ELF-1 (cell line): ENCODE measurements around the gene LSM6.
A peak's percentile ranks its signal among the peaks of the same experiment; 100 is the strongest.

Source experiments
- DNase-seq: peaks from one replicate; pipeline ENCODE4 v3.0.0-alpha.2; 2016; ENCODE audit warnings: low read depth, low spot score

LSM6 gene

DNA sequence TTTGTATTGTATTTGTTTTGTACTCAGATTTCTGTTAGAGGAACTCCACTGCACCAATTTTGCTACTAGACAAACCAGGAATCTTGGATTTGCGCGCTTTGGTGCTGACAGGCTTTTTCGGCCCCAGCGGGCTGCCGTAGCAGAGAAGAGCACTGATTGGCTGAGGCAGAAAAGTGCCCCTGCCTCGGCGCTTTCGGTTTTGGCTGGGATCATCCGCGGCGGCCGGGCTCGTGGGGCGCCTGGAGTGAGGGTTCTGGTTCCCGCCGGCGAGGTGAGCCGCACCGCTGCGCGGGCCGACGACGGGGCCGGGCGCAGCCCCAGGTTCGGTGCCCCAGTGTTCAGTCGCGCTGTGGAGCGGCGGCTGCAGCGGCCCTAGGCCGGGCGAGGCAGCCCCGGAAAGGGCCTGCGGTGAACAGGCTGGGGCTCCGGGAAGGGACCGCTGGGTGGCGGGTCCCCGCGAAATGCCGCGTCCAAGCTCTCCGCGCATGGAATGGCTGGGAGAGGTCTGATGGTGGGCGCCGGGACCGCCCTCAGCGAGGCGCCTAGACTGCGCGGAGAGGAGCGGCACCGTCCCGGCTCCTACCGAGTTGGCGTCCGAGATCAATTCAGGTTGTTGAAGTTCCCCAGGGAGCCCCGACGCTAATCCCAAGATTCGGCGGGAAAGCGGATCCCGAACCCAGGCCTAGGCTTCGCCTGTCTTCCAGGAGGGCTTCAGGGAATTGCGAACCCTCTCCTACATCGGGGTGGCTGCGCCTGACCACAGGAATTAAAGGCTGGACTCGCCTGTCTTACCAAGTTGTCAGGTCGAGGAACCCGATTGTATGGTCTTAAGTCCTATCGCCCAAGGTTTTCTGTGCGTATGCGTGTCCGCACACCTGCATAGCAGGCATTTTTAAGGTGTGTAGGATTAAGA lies at the start of gene LSM6:
Gene LSM6, plus strand, starts transcription at position 178 of the 913 bp plus-strand sequence. CDS start 7,204 bp downstream, outside the sequence.
- peak; percentile 87 for DNase-seq

GRCh38 chr4:146132445-146132844 lies 43.1 kb upstream of the LSM6 start:
- no peak for DNase-seq

GRCh38 chr4:146134761-146135445 lies 40.6 kb upstream of the LSM6 start:
- no peak for DNase-seq

- no peak for DNase-seq
These were observed 39.6 kb upstream of the LSM6 start for GRCh38 chr4:146135941-146136340.

- DNase-seq, result no peak
These were observed 32.8 kb upstream of the LSM6 start for GRCh38 chr4:146142768-146143167.

DNA sequence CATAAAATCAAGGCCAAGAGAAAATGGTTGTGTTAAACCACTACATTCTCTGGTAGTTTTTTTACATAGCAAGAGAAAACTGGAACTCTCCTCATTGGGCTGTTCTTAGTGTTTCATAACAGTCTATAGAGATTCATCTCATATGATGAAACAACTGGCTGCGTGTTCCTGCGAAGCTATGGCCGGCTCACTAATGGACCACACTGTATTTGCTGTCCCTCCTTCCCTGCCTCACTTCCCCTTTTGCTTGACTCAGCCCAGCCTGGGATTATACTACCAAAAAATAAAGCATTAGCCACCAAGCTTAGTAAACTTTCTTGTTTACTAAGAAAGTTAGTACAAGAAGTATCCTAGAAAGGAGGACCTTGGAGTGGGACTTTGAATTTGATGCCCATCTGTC lies 31.6 kb upstream of the LSM6 start:
- DNase-seq, result no peak

DNA sequence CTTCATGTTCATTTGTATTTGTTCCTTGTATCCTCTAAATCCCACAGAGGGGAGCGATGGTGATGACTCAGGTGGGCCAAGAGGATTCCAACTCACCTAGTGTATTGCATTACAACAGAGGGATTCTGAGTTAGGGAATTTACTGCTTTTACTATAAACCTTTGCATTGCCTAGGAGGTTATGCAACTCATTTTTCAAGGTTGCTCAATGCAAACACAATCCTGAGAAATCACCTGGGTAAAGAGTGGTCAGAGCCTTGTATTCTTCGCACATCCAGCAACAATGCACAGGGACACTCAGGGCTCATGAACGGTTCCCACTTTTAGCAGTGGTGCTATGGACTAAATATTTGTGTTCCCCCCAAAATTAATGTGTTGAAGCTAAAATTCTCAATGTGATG lies 28.6 kb upstream of the LSM6 start:
- no peak for DNase-seq

GRCh38 chr4:146148021-146148420 lies 27.5 kb upstream of the LSM6 start:
- no peak for DNase-seq

- no peak for DNase-seq
These were observed 21.5 kb upstream of the LSM6 start for GRCh38 chr4:146154057-146154456.

DNA sequence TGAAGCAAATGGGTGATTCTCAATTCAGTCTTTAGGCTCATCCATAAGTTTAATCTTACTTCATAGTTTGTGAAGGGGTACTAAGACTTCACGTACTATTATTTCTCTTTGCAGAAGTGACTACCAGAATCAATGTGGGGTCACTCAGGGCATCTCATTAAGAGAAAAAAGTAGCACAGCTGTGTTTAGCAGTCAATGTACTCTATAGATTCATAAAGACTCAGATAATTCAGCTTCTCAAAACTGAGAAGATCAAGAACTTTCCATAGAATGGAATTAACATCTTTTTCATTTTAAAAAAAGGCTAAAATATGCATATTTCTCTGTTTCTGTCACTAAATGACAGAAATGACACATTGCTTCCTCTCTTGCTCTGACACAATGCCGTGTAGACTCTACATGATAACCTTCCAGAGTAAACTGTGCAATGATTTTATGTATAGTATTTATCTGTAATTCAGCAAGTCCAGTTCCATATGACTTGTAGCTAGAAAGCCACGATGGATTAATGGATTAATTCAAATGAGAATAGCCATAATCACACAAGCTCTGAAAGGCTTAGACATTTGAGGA lies 20.3 kb upstream of the LSM6 start:
- no peak for DNase-seq

DNA sequence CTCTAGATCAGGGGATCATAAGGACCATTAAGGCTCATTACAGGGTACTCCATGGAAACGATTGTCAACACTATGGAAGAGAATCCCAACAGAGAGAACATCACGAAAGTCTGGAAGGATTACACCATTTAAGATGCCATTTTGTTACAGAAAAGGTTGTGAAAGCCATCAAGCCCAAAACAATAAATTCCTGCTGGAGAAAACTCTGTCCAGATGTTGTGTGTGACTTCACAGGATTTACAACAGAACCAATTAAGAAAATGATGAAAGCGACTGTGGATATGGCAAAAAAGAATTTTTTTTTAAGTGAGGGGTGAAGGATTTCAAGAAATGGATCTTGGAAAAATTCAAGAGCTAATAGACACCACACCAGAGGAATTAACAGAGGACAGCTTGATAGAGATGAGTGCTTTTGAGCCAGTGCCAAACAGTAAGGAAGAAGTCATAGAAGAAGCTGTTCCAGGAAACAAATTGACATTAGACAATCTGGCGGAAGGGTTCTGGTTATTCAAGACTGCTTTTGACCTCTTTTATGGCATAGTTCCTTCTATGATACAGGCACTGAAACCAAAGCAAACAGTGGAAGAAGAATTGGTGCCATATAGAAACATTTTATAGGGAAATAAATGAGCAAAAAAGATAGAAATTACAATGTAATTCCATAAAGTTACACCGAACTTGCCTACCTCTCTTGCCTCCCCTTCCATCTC lies 17.3 kb upstream of the LSM6 start:
- DNase-seq, result no peak

GRCh38 chr4:146159384-146160058 lies 16.0 kb upstream of the LSM6 start:
- DNase-seq, result no peak

DNA sequence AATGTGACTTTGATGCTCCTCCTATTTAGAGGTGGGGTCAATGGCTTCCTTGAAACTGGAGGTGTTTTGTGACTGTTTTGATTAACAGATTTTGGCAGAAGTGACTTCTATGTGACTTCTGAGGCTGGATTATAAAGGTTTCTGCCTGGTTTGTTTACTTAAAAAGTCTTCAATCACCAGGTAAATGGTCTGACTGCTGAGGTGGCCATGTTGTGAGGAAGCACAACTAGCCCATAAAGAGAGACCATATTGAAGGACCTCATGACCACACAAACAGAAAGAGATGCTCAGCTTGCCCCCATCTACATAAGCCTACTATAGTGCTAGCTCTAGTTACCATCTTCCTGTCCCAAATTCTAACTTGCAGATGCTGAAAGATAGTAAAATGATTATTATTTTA lies 14.3 kb upstream of the LSM6 start:
- DNase-seq, result no peak

DNA sequence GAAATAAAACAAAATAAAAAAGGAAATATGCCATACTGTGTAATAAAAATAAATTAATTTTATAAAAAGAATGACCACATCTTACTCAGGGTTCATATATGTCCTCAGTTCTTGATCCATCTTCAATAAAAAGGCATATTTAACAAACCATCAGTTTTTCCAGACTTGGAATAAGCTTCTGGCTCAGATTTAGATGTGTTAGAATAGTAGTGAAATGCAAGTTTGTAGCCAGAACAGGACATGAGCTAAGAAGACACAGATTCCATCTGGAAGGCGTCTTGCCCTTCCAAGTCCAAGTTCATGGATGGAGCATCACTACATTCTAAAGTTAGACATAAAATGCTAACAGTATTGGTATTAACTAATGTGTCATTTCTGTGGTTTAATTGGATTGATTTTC lies 10.3 kb upstream of the LSM6 start:
- no peak for DNase-seq

GRCh38 chr4:146165840-146166239 lies 9.7 kb upstream of the LSM6 start:
- DNase-seq, result no peak

- no peak for DNase-seq
These were observed 5.4 kb upstream of the LSM6 start for GRCh38 chr4:146170149-146170548.

- no peak for DNase-seq
These were observed 1.4 kb downstream of the LSM6 start for GRCh38 chr4:146176891-146177290.

DNA sequence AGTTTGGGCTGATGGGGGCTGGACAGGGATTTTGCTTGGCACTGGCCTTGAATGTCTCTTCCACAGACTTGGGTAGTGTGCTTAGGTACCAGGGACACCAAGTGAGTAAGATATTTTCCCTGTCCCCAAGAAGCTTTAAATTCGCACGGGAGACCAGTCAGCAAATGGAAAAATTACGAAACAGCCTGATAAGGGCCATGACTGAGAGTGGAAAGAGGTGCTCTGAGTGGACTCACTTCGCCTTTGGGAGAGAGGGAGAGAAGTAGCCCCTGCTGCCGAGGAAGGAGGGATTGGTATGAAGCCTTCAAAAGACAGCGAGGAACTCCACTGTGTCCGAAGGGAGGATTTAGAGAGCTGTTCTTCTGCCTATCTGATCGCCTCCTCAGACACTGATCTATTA lies 2.6 kb downstream of the LSM6 start:
- DNase-seq, result no peak

DNA sequence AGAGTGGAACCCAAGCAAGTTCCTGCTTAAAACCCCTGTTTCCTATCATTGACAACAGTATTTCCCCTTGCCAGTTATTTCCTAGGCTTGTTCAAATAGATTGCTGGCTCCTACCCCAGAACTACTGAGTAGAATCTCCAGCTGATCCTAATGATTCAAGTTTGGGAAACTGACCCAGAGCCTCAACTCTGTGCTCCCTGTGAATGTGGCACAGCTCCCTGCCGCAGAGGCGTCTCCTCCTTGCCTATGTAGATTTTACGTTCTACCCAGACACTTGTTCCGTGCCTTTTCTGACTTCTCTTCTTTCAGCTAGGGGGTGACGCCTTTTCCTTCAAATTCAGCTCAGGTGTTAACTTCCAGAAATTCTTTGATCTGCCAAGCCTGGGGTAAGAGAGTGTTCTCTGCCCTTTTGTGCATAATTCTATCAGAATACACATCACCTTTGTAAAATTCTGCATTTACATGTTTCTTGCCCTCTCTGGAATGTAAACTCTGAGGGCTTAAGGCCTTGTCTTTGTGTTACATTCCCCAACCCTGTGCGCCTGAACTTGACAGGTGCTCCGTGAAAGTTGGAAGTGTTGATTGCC lies 4.4 kb downstream of the LSM6 start:
- peak; percentile 18 for DNase-seq

GRCh38 chr4:146182443-146182842 lies 6.9 kb downstream of the LSM6 start:
- DNase-seq, result no peak

DNA sequence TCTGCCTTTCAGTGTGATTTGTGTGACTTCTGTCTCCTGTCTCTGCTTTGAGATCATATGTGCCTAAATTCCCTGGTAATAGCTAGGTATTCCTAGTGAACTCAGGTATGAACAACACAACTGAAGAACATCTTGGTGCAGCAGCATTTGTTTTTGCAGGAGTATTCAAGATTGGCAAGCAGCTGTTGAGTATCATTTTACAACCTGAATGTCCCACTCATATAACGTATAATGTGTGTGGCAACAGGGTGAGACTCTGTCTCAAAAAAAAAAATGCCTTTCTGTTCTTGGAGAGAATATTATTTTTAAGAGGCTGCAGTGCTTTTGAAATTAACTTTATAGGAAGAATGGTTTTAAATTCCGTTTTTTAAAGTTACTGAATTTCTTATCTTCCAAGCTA lies 7.7 kb downstream of the LSM6 start:
- DNase-seq, result no peak
